Subcutaneous adipose tissue (tissue), 4 donors: Measurements from ENCODE around the gene LATS2. TPM values are rescaled to one million over a fixed set of nuclear protein-coding genes. Genes with fewer than 3 reads are reported as not detected.

Experiments
- CTCF ChIP-seq: fragments of 450-650 bp; IDR thresholded peaks from one replicate; pipeline ENCODE4 v1.5.1; 2016; ENCODE audit warnings: low read depth, mild to moderate bottlenecking, control low read depth, antibody characterized with exemption, moderate library complexity
- total RNA-seq, 4 donors: library from RNA; depleted of rRNA; stranded (reverse); fragments of >200 nt; gene quantifications; one replicate each; pipeline ENCODE4 v1.1.0, GENCODE V29; 2016

LATS2 gene
- total RNA-seq, 4 donors from 2014 or later: 29.0 to 31.8 (median 29.6) TPM

- no peak for TF ChIP-seq CTCF
Observed at GRCh38 chr13:20983386-20983785, 78.0 kb downstream of the LATS2 start.

GRCh38 chr13:20981370-20982095 is 79.9 kb downstream of the LATS2 start:
- TF ChIP-seq CTCF: no peak

GRCh38 chr13:20980899-20981298 is 80.5 kb downstream of the LATS2 start:
- TF ChIP-seq CTCF: no peak

- no peak for TF ChIP-seq CTCF
Observed at GRCh38 chr13:20980430-20980829, 81.0 kb downstream of the LATS2 start.

- no peak for TF ChIP-seq CTCF
Observed at GRCh38 chr13:20977394-20977793, 84.0 kb downstream of the LATS2 start.

GRCh38 chr13:20974981-20975585 is 86.3 kb downstream of the LATS2 start:
- TF ChIP-seq CTCF: no peak

GRCh38 chr13:20973886-20974425 is 87.4 kb downstream of the LATS2 start:
- no peak for TF ChIP-seq CTCF
